ENCODE results near the gene LKAAEAR1.

Gene LKAAEAR1

GRCh38 chr20:64080813-64081623 lies 3.2 kb downstream of the LKAAEAR1 start:
- TF ChIP-seq TAF1 (IDR thresholded peaks at IDR 0.05; ENCODE audit: borderline replicate concordance, insufficient read depth, low read length) (no peak), FOXP2 (optimal IDR thresholded peaks at IDR 0.05; ENCODE audit: borderline replicate concordance, extremely low read depth, extremely low read length, insufficient read depth) (no peak), SIN3A (IDR thresholded peaks at IDR 0.05; ENCODE audit: borderline replicate concordance, insufficient read depth, low read length) (no peak), POLR2AphosphoS5 (IDR thresholded peaks at IDR 0.05; ENCODE audit: low read depth, low read length) (no peak), REST (IDR thresholded peaks at IDR 0.05; ENCODE audit: insufficient read depth in 1 of 2, low read depth in 2 of 2, low read length in 2 of 2) (no peak)

- TF ChIP-seq FOXP2 (optimal IDR thresholded peaks at IDR 0.05; ENCODE audit: borderline replicate concordance, extremely low read depth, extremely low read length, insufficient read depth) (no peak), POLR2AphosphoS5 (IDR thresholded peaks at IDR 0.05; ENCODE audit: low read depth, low read length) (no peak), TAF1 (IDR thresholded peaks at IDR 0.05; ENCODE audit: borderline replicate concordance, insufficient read depth, low read length) (no peak), REST (IDR thresholded peaks at IDR 0.05; ENCODE audit: insufficient read depth in 1 of 2, low read depth in 2 of 2, low read length in 2 of 2) (no peak), SIN3A (IDR thresholded peaks at IDR 0.05; ENCODE audit: borderline replicate concordance, insufficient read depth, low read length) (no peak)
Measured at GRCh38 chr20:64080013-64080812, 4.0 kb downstream of the LKAAEAR1 start, which contains the start of gene OPRL1. Gene OPRL1, plus strand, starts transcription at chr20:64080082. Its CDS starts 12,639 bp downstream, at chr20:64092721.

GRCh38 chr20:64079273-64080012 lies 4.8 kb downstream of the LKAAEAR1 start, which contains the start of gene RGS19:
Gene RGS19, minus strand, starts transcription at chr20:64079518. Its CDS starts 2,632 bp downstream, at chr20:64076886.
- no peak for TF ChIP-seq TAF1 (IDR thresholded peaks at IDR 0.05; ENCODE audit: borderline replicate concordance, insufficient read depth, low read length)
- TF ChIP-seq REST (IDR thresholded peaks at IDR 0.05; ENCODE audit: insufficient read depth in 1 of 2, low read depth in 2 of 2, low read length in 2 of 2): no peak
- no peak for TF ChIP-seq POLR2AphosphoS5 (IDR thresholded peaks at IDR 0.05; ENCODE audit: low read depth, low read length)
- TF ChIP-seq SIN3A (IDR thresholded peaks at IDR 0.05; ENCODE audit: borderline replicate concordance, insufficient read depth, low read length): no peak
- TF ChIP-seq FOXP2 (optimal IDR thresholded peaks at IDR 0.05; ENCODE audit: borderline replicate concordance, extremely low read depth, extremely low read length, insufficient read depth): no peak

DNA sequence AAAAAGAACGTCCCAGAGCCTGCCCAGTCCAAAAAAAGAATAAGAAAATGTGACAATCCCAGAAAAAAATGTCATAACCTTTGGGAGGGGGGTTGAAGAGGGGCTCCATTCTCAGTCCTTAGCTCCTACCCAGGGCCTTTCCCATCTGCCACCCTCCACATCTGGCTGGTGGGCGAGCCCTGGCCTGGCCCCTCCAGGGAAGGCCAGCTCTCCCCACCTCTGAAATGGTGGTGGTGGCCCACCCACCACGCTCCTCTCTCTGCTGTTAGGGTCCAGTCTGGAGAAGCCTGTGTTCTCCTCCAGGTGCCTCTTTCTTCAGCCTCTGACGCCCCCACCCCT lies 5.3 kb downstream of the LKAAEAR1 start:
- TF ChIP-seq TAF1 (IDR thresholded peaks at IDR 0.05; ENCODE audit: borderline replicate concordance, insufficient read depth, low read length) (no peak), POLR2AphosphoS5 (IDR thresholded peaks at IDR 0.05; ENCODE audit: low read depth, low read length) (no peak), REST (IDR thresholded peaks at IDR 0.05; ENCODE audit: insufficient read depth in 1 of 2, low read depth in 2 of 2, low read length in 2 of 2) (no peak), SIN3A (IDR thresholded peaks at IDR 0.05; ENCODE audit: borderline replicate concordance, insufficient read depth, low read length) (no peak), FOXP2 (optimal IDR thresholded peaks at IDR 0.05; ENCODE audit: borderline replicate concordance, extremely low read depth, extremely low read length, insufficient read depth) (no peak)

All from PFSK-1 (cell line).